Tibial nerve (tissue), 3 donors: ENCODE measurements around the gene ELANE.

Experiments used
- POLR2A ChIP-seq, 2 donors: fragments of 450-650 bp; IDR thresholded peaks; one replicate each; pipeline ENCODE4 v1.6.1; 2017; ENCODE audit warnings: antibody characterized with exemption in 2 of 2, mild to moderate bottlenecking in 2 of 2, moderate library complexity in 2 of 2
- TF ChIP-seq, protein P1 (sequence below), 5 experiments: fragments of 200-600 bp in 3 of 5; fragments of 450-650 bp in 2 of 5; sonication (generic) in 3 of 5; IDR thresholded peaks; one replicate each; pipeline ENCODE4 v1.5.1; 2016 to 2019; ENCODE audit warnings: antibody characterized with exemption in 5 of 5, mild to moderate bottlenecking in 3 of 5, moderate library complexity in 2 of 5

DNA sequence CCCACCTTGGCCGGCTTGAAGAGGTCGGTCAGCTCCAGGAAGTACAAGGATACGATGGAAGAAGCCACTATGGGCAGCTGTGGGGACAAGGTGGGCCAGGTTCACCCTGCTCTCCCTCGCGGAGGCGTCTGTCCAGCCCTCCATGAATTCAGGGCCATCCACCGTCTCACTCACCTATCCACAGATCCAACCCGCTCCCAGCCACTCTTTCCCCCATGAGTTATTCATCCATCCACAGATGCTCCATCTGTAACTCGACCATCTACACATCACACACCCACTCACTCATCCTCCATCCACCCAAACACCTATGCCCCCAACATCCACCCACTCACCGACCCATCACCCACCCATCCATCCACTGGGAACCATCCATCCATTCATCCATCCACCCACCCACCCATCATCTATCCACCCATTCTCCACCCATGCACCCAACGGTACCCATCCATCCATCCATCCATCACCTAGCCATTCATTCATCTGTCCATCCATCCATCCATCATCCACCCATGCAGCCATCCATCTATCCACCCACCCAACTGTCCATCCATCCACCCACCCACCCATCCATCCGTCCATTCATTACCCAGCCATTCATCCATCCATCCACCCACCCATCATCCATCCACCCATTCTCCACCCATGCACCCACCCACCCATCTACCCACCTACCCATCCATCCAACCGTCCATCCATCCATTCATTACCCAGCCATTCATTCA, 36.2 kb upstream of the ELANE start:
- TF ChIP-seq, protein P1, sequence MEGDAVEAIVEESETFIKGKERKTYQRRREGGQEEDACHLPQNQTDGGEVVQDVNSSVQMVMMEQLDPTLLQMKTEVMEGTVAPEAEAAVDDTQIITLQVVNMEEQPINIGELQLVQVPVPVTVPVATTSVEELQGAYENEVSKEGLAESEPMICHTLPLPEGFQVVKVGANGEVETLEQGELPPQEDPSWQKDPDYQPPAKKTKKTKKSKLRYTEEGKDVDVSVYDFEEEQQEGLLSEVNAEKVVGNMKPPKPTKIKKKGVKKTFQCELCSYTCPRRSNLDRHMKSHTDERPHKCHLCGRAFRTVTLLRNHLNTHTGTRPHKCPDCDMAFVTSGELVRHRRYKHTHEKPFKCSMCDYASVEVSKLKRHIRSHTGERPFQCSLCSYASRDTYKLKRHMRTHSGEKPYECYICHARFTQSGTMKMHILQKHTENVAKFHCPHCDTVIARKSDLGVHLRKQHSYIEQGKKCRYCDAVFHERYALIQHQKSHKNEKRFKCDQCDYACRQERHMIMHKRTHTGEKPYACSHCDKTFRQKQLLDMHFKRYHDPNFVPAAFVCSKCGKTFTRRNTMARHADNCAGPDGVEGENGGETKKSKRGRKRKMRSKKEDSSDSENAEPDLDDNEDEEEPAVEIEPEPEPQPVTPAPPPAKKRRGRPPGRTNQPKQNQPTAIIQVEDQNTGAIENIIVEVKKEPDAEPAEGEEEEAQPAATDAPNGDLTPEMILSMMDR (IDR thresholded peaks at IDR 0.05), result no peak
- no peak for TF ChIP-seq POLR2A (IDR thresholded peaks at IDR 0.05)
